Measurements from ENCODE around the gene SORCS2. TPM values are rescaled to one million over a fixed set of nuclear protein-coding genes. Genes with fewer than 3 reads are reported as not detected.

SORCS2 gene
- total and polyA plus RNA-seq, 2 of the 8 experiments (the other 6 are each of a cell fraction or from before 2014, with no cell fraction given) = 0.36 to 1.8 TPM

- Histone ChIP-seq H3K4me2 (ENCODE audit: insufficient read depth in 1 of 2, low read depth in 2 of 2, low read length in 2 of 2) (no peak overlapping the region), H2BK5ac (ENCODE audit: low read depth, low read length) (no peak overlapping the region), H2BK20ac (ENCODE audit: low read length) (no peak overlapping the region), H4K91ac (replicated peaks; ENCODE audit: insufficient read length, low read length) (no peak overlapping the region), H3K36me3 (ENCODE audit: control insufficient read depth in 2 of 4, insufficient read depth in 4 of 4, low read length in 3 of 4) (no peaks in the 10 kb centered on the region), H4K8ac (ENCODE audit: extremely low read depth, insufficient read depth, low read length) (no peak overlapping the region), H3K56ac (replicated peaks; ENCODE audit: insufficient read length, low read depth, low read length) (no peak overlapping the region), H4K20me1 (replicated peaks in 1 of 2; ENCODE audit: control insufficient read depth in 1 of 2, insufficient read depth in 2 of 2, low read length in 2 of 2) (no peaks in the 10 kb centered on the region), H3K4me1 (replicated peaks in 1 of 4; ENCODE audit: control insufficient read depth in 3 of 4, insufficient read depth in 4 of 4, low read length in 3 of 4) (peaks cover 4 to 17% (median 11%) of the 10 kb centered on the region in 4 experiments), H3K27ac (ENCODE audit: low read depth, low read length) (no peak overlapping the region), H3K79me1 (ENCODE audit: low read depth, low read length) (no peaks in the 10 kb centered on the region), H3K9ac (replicated peaks in 1 of 4; ENCODE audit: extremely low read depth in 1 of 4, low read depth in 3 of 4, low read length in 3 of 4) (no peak overlapping the region), H2AFZ (ENCODE audit: low read length) (no peak overlapping the region), H3K23me2 (ENCODE audit: low read depth, low read length) (no peaks in the 10 kb centered on the region; the same call in 1 of the 2 replicates), H3K79me2 (ENCODE audit: control insufficient read depth in 1 of 2, insufficient read depth in 2 of 2, low read length in 2 of 2) (no peaks in the 10 kb centered on the region), H2BK12ac (ENCODE audit: low read depth, low read length) (no peak overlapping the region), H3K18ac (ENCODE audit: extremely low read depth, low read length) (no peak overlapping the region), H3K23ac (ENCODE audit: insufficient read length) (no peak overlapping the region), H3K14ac (ENCODE audit: insufficient read length) (no peak overlapping the region), H3K9me3 (ENCODE audit: insufficient read depth in 2 of 2, low read depth in 1 of 2, low read length in 1 of 2) (no peaks in the 10 kb centered on the region), H3K4ac (replicated peaks; ENCODE audit: insufficient read length, low read depth, low read length) (no peak overlapping the region), H2AK5ac (ENCODE audit: low read depth, low read length) (no peak overlapping the region), H4K5ac (ENCODE audit: insufficient read length, low read depth, low read length) (no peak overlapping the region), H2BK15ac (ENCODE audit: low read length) (no peak overlapping the region), H3K4me3 (ENCODE audit: extremely low read depth in 1 of 4, insufficient read depth in 2 of 4, low read depth in 3 of 4, low read length in 4 of 4) (no peak overlapping the region), H3K27me3 (replicated peaks in 1 of 4; ENCODE audit: control insufficient read depth in 3 of 4, extremely low read depth in 1 of 4, insufficient read depth in 3 of 4, low read length in 3 of 4) (no peaks in the 10 kb centered on the region), H2BK120ac (replicated peaks; ENCODE audit: low read depth, low read length) (no peak overlapping the region)
- no peak for FAIRE-seq
- no peak for DNase-seq (ENCODE audit: low read depth in 1 of 2, low spot score in 2 of 2)
- ChIA-PET POLR2A (ENCODE audit: partially characterized antibody) (interaction anchor here (0.7 kb wide), 1 partner anchor 11 kb away, joined by 3 read pairs; no protein-coding TSS in a partner anchor), CTCF (ENCODE audit: partially characterized antibody) (interaction anchor here (0.5 to 1.4 kb wide), 7 partner anchors 9 to 619 kb away, joined by 3 to 6 read pairs (median 3); no protein-coding TSS in a partner anchor)
- 74% methylated on average over 13 of the region's 13 CpGs; no CpG with 5 or more reads in 1 of the 2 experiments for WGBS, 2 experiments (ENCODE audit: extremely low coverage in 1 of 2, insufficient coverage in 1 of 2, insufficient read length in 1 of 2, insufficient replicate concordance in 2 of 2, low coverage in 1 of 2, low lambda C conversion rate in 2 of 2, missing lambda C conversion rate in 1 of 2)
- TF ChIP-seq RAD21 (IDR thresholded peaks at IDR 0.05 in 1 of 2, conservative IDR thresholded peaks at IDR 0.05 in 1 of 2; ENCODE audit: low read depth in 2 of 2, low read length in 2 of 2) (peak in 1 of 2 experiments; percentile 44; a peak in 1 of 4 replicates), CTCF (IDR thresholded peaks at IDR 0.05; ENCODE audit: control extremely low read depth in 1 of 3, insufficient read depth in 1 of 3, low read depth in 1 of 3, low read length in 3 of 3) (peak in 2 of 3 experiments; percentile 26 to 46; a peak in 3 of 4 replicates), EP300 (IDR thresholded peaks at IDR 0.05; ENCODE audit: borderline replicate concordance in 1 of 2, low read depth in 2 of 2, low read length in 2 of 2) (no peak)
Observed at GRCh38 chr4:7526491-7526890, 334.2 kb downstream of the SORCS2 start.
